ENCODE results near the gene PADI2. TPM values are rescaled to one million over a fixed set of nuclear protein-coding genes. Genes with fewer than 3 reads are reported as not detected.

Gene PADI2
- total RNA-seq, 1 experiment from 2014 or later, result 1.3 TPM

DNA sequence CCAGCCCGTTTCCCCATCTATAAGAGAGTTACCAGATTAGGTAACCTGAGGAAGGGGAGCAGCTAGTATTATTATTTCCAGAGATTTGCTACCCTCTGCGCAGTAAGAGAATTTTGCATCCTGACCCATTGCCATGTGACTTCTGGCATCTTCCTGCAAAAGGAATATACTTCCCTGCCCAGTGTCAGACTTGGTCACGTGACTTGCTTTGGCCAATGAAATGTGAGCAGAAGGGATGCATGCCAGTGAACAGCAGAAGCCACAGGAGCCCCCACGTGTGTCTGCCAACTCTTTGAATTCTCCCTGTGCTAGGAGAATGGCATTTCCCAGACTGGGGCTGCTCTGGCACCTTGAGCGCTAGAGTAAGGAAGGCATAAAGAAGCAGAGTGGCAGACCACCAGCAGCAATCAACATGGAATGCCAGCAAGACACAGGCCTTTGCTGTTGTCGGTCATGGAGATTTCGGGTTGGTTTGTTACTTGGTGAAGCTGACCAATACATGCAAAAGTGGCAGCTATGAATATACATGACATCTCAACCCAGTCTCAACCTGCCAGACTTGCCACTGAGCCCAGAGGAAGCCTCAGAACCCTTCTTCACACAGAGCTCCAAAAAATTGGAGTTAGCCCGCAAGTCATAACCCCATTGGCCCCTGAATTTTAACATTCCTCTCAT lies 39.0 kb downstream of the PADI2 start:
- CTCF ChIA-PET, result no interaction called here
- Mint-ChIP-seq H3K4me1 (ENCODE audit: low read depth, unreplicated experiment) (no peaks in the 10 kb centered on the region), H3K27me3 (ENCODE audit: unreplicated experiment) (no peaks in the 10 kb centered on the region), H3K27ac (ENCODE audit: unreplicated experiment) (no peak overlapping the region), H3K9me3 (ENCODE audit: low read depth, unreplicated experiment) (no peaks in the 10 kb centered on the region), H3K4me3 (ENCODE audit: low read depth, unreplicated experiment) (no peak overlapping the region), H3K36me3 (ENCODE audit: insufficient read depth, unreplicated experiment) (no peaks in the 10 kb centered on the region)
- intact Hi-C loops (cut with micrococcal nuclease; ENCODE audit: unreplicated experiment), result no loop called here
- BruUV-seq (replicated peaks), result no TSS peak
- no peak for DNase-seq
- TF ChIP-seq CTCF (IDR thresholded peaks at IDR 0.05; ENCODE audit: unreplicated experiment), result no peak

DNA sequence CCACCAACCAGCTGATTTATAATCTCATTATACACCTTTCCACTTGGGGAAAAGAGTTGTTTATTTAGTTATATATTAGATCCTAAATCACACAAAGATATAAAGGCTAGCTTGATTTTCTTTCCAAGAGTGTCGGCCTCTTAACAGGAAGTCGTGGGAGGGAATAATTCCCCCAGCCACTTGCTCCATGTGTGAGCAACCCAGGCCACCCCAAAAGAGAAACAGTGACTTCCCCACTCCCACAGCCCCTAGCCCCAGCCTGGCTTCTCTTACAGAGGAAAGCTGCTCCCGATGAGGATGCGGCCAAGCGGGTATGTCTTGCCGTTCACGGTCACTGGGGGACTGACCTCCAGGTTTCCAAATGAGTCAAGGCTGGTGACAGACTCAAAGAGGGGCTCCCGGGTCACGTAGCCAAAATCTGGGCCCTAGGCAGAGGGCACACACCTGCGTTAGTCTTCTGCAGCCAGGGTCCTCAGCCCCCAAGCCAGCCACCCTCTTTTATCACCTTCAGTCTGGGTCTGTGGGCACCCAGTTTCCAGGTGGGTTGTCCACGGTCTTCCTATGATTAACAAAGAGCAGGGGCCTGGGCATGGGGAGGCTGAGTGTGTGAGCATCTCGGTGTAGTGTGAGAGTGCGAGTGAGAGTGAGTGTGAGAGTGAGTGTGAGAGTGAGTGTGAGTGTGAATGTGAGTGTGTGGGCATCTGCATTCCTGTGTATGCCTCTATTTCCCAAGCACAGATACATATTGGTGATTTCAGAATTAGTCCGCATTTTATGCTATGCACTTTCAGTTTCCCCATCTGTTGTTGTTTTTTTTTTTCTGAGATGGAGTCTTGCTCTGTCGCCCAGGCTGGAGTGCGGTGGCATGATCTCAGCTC lies 40.0 kb downstream of the PADI2 start:
- Mint-ChIP-seq H3K36me3 (ENCODE audit: insufficient read depth, unreplicated experiment) (no peaks in the 10 kb centered on the region), H3K27ac (ENCODE audit: unreplicated experiment) (no peak overlapping the region), H3K9me3 (ENCODE audit: low read depth, unreplicated experiment) (no peaks in the 10 kb centered on the region), H3K4me1 (ENCODE audit: low read depth, unreplicated experiment) (no peaks in the 10 kb centered on the region), H3K27me3 (ENCODE audit: unreplicated experiment) (no peaks in the 10 kb centered on the region), H3K4me3 (ENCODE audit: low read depth, unreplicated experiment) (no peak overlapping the region)
- no peak for TF ChIP-seq CTCF (IDR thresholded peaks at IDR 0.05; ENCODE audit: unreplicated experiment)
- intact Hi-C loops (cut with micrococcal nuclease; ENCODE audit: unreplicated experiment), result no loop called here
- CTCF ChIA-PET, result no interaction called here
- DNase-seq, result no peak
- no TSS peak for BruUV-seq (replicated peaks)

GRCh38 chr1:17075470-17076255 lies 43.6 kb downstream of the PADI2 start:
- Mint-ChIP-seq H3K9me3 (ENCODE audit: low read depth, unreplicated experiment) (no peaks in the 10 kb centered on the region), H3K36me3 (ENCODE audit: insufficient read depth, unreplicated experiment) (no peaks in the 10 kb centered on the region), H3K4me3 (ENCODE audit: low read depth, unreplicated experiment) (no peak overlapping the region), H3K4me1 (ENCODE audit: low read depth, unreplicated experiment) (no peaks in the 10 kb centered on the region), H3K27me3 (ENCODE audit: unreplicated experiment) (no peaks in the 10 kb centered on the region), H3K27ac (ENCODE audit: unreplicated experiment) (no peak overlapping the region)
- BruUV-seq (replicated peaks), result no TSS peak
- intact Hi-C loops (cut with micrococcal nuclease; ENCODE audit: unreplicated experiment), result no loop called here
- peak; percentile 13 for DNase-seq
- TF ChIP-seq CTCF (IDR thresholded peaks at IDR 0.05; ENCODE audit: unreplicated experiment), result peak; percentile 15
- CTCF ChIA-PET, result interaction anchor here (1.3 kb wide), 1 partner anchor 21 kb away, joined by 5 read pairs; the partner anchor contains the start of gene SDHB

DNA sequence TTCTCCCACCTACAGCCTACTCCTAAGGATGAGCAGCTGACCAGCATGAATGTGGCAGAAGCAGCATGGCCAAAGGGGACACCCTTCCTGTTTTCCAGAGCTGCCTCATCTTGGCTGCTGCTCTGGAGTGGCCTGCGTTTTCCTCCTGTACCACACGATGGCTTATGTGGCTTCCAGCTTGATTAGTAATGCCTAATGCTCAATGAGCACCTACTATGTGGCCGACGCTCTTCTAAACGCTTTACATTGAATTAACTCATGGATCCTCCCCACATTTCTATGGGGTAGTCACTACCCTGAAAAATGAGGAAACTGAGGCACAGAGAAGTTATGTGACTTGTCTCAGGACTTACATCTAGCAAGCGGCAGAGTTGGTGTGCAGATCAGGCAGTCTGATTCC lies 47.5 kb downstream of the PADI2 start:
- CTCF ChIA-PET, result no interaction called here
- Mint-ChIP-seq H3K27ac (ENCODE audit: unreplicated experiment) (no peak overlapping the region), H3K27me3 (ENCODE audit: unreplicated experiment) (no peaks in the 10 kb centered on the region), H3K9me3 (ENCODE audit: low read depth, unreplicated experiment) (no peaks in the 10 kb centered on the region), H3K4me1 (ENCODE audit: low read depth, unreplicated experiment) (no peaks in the 10 kb centered on the region), H3K4me3 (ENCODE audit: low read depth, unreplicated experiment) (no peak overlapping the region), H3K36me3 (ENCODE audit: insufficient read depth, unreplicated experiment) (no peaks in the 10 kb centered on the region)
- no TSS peak for BruUV-seq (replicated peaks)
- no peak for DNase-seq
- intact Hi-C loops (cut with micrococcal nuclease; ENCODE audit: unreplicated experiment), result no loop called here
- TF ChIP-seq CTCF (IDR thresholded peaks at IDR 0.05; ENCODE audit: unreplicated experiment), result no peak

Measured in Calu3 (cell line).